GM18951 (cell line): ENCODE measurements around the gene FAM117B.
"Not testable (repeated sequence)": the region's sequence is repeated elsewhere in the genome, so short reads cannot be mapped to it uniquely, and the experiment has no call there.

Experiments
- POLR2A ChIP-seq: IDR thresholded peaks from 4 replicates; pipeline ENCODE4 v1.6.1; 2011; ENCODE audit warnings: mild to moderate bottlenecking; ENCODE audit not compliant: insufficient read length, insufficient read depth; ENCODE audit errors: extremely low read depth
- in situ Hi-C: fragments of 300-500 bp; cut with MboI; formaldehyde crosslinking; loops from one replicate; pipeline ENCODE4 v1.12.0; 2022; ENCODE audit warnings: low sequenced_read_pairs, mixed read lengths, inconsistent platforms; ENCODE audit not compliant: unreplicated experiment

The FAM117B gene

DNA sequence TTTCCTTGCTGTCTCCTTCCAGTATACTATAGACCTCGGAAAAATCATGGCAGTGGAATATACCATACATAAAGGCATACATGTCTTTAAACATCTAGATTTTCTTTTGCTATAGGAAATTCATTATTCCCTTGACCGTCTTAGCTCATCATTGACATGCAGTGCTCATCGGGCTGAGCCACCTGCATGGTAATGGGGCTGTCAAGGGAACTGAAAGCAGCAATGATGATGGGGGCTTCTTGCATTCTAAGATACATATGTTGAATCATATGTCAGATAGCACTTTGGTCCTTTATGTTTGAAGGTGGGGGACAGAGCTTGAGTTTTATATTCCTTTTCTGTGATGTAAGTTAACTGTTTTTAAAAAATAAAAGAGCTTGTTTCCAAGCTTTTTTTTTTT, 130.2 kb downstream of the FAM117B start:
- no peak for TF ChIP-seq POLR2A
- in situ Hi-C loops = no loop called here

DNA sequence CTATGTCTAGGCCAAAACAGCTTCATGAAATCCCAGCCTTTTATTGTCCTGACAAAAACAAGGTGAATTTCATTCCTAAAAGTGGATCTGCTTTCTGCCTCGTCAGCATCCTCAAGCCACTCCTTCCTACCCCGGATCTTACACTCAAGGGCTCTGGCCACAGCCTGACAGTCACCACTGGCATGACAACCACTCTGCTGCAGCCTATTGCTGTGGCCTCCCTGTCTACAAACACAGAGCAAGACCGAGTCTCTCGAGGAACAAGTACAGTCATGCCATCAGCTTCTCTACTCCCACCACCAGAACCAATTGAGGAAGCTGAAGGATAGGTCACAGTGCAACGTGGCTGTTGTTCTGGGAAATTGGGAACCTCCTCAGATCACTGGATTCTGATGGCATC, 130.7 kb downstream of the FAM117B start:
- TF ChIP-seq POLR2A = no peak
- in situ Hi-C loops = no loop called here

- no peak for TF ChIP-seq POLR2A
- in situ Hi-C loops = no loop called here
Measured at GRCh38 chr2:202768273-202768672, 133.5 kb downstream of the FAM117B start.

DNA sequence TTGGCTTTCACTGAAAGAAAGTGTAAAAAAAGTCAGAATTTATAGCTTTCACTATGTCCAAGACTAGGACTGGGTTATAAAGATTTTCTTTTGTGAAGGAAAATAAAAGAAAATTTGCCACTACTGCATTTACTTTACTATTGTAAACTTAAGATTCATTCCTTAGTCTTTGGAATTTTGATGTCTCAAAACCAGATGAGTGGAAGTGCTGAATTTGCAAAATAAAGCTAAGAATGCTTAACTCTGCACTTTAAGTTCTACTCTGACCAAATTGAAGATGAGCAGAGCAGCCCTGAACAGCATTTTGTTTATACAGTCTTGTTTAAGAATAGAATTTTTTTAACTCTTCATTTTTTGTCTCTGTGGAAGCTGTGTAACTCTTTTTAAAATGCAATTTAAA, 134.4 kb downstream of the FAM117B start:
- in situ Hi-C loops = no loop called here
- no peak for TF ChIP-seq POLR2A

DNA sequence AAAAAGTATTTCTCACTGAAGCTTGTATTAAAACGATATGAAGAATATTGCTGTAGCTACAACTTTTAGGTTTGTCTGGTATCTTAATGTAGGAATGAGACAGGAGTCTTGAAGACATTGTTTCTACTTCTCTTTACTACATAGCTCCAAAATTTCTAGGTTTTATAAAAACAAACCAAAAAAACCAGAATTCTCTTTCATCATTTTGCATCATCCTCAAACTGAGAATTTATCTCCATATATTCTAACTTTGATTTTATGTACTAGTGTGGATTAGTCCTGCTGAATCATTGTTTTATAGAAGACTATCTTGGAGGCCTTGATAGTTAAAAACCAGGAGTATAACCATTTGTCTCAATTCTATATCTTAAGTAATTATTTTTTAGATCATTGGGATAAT, 136.6 kb downstream of the FAM117B start:
- in situ Hi-C loops = no loop called here
- TF ChIP-seq POLR2A = no peak

GRCh38 chr2:202771741-202772460, 137.1 kb downstream of the FAM117B start:
- TF ChIP-seq POLR2A = no peak
- in situ Hi-C loops = no loop called here

- in situ Hi-C loops = no loop called here
- no peak for TF ChIP-seq POLR2A
Measured at GRCh38 chr2:202773301-202773973, 138.7 kb downstream of the FAM117B start.

DNA sequence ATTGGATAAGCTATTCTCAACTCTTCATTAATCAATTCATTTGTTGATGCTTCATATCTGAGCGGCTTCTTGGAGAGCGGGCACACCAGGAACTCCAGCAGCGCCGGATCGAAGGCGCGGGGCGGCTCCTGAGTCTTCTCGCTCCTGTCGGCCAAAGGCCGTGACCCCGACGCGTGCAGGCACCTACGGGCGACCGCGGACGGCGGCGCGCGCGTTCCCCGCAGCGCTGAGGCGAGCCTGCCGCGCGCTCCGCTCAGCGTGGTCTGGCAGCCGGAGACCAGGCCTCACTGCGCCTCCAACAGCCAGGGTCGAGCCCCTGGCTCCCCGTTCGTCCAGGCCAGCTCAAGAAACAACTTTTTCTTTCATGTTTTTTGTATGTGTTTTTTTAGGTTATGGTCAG, 139.3 kb downstream of the FAM117B start:
- in situ Hi-C loops = no loop called here
- no peak for TF ChIP-seq POLR2A

DNA sequence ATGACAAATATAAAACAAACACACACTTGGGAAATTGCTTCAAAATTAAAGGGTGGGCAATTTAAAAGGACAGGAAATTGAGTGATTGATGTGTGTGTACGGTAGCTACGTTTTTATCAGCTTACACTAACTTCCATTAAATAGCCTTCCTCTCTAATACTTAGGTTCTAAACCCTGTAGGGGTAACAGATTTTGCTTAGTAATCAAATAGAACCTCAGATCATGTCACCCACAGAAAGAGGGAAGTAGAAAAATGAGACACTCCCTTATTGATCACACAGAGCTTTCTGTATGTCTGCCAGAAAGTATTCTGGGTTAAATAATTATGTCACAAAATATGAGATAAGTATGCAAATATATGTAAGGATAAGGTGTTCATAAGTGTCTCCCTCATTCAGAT, 143.4 kb downstream of the FAM117B start:
- in situ Hi-C loops = no loop called here
- no peak for TF ChIP-seq POLR2A

GRCh38 chr2:202780514-202781021, 145.8 kb downstream of the FAM117B start:
- no peak for TF ChIP-seq POLR2A
- in situ Hi-C loops = no loop called here

DNA sequence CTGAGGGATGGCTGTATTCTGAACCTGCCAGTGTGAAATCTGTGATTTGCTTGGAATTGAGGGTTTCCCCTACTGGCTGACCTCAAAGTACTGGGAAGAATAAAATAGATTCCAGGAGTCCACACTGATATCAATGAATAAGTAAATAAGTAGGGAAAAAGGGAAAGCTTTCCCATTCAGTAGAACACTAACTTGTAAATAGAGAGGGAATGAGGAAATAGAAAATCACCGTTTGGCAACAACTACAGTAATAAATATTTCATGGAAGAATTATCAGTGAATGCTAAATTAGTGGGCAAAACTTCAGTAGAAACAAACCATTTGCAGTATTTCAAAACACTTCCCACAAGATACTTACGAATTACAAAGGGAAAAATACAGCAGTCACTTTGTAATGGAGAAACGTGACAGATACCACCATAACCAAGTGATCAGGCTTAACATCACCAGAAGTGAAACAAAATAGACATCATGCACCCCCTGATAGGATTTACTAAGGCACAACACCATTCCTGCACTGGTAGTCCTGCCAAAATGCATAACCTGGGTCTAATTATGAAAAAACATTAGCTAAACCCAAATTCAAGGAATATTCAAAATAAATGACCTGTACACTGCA, 148.3 kb downstream of the FAM117B start:
- in situ Hi-C loops = no loop called here
- TF ChIP-seq POLR2A = no peak

DNA sequence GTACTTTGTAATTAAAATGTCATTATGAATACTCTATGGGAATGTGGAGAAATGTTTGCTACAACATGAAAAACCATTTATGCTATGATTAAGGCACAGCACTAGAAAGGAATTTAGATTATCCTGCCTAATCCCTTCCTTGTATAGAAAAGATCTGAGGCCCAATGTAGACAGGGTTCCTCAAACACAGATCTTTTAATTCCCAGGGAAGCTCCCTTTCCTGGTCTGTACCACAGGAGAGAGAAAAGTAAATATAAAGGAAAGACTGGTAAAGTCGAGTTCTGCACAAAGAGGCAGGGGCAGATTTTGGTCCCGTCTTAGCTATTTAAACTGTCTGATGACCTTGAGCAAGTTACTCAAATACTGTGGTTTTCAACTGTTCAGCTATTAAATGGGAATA, 152.1 kb downstream of the FAM117B start:
- in situ Hi-C loops = no loop called here
- TF ChIP-seq POLR2A = no peak

DNA sequence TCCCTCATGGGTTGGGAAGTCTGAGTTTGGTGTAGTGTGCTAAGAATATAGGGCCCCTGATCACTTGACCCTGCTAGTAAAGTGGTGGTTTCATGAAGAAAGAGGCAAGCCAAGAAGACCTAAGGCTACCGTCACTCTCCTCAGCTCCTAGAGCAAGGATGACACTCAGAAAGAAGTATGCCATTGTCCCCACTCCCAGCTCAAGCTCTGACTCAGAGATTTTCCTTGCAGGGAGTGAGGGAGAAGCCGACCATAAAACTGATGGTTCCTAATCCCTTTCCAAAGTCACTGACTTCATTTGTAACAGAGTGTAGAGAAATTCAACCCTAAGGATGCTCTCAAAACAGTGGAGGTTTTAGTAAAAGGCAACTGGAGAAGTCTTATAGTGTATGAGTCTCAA, 155.9 kb downstream of the FAM117B start:
- in situ Hi-C loops = no loop called here

GRCh38 chr2:202797944-202798343, 163.2 kb downstream of the FAM117B start:
- in situ Hi-C loops = no loop called here
- no peak for TF ChIP-seq POLR2A

More for the DNA sequence above, 155.9 kb downstream of the FAM117B start:
- no peak for TF ChIP-seq POLR2A

GRCh38 chr2:202805911-202806310, 171.1 kb downstream of the FAM117B start:
- in situ Hi-C loops = not testable (repeated sequence)

GRCh38 chr2:202807431-202808138, 172.8 kb downstream of the FAM117B start:
- in situ Hi-C loops = not testable (repeated sequence)
